Inflammatory macrophage (primary cell): ENCODE measurements around the gene TMED5.

Experiments used
- DNase-seq, 2 donors: peaks; one replicate each; pipeline ENCODE4 v3.0.0-alpha.2; 2020 to 2022

TMED5 gene

GRCh38 chr1:93120614-93121013, 59.6 kb downstream of the TMED5 start:
- DNase-seq, result no peak

DNA sequence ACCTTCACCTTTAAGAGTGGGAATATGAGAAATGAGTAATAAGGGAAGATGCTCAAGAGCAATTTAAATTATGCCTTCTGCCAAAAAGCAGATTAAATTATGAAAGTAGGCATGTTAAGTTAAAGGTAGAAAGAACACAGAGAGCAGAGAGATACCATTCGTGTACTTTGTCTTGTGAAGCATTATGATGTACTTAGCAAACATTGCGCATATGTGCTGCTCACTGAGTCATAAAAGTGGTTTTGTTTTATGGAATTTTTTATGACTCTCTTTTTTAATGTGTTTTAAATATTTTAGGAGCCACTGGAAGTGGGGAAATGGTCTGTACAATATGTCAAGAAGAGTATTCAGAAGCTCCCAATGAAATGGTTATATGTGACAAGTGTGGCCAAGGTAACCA, 65.8 kb downstream of the TMED5 start:
- DNase-seq, result no peak

GRCh38 chr1:93113127-93113526, 67.1 kb downstream of the TMED5 start:
- DNase-seq, result no peak

- DNase-seq, result no peak
These were observed 68.7 kb downstream of the TMED5 start for GRCh38 chr1:93111561-93111960.

- no peak for DNase-seq
These were observed 69.1 kb downstream of the TMED5 start for GRCh38 chr1:93111065-93111464.

DNA sequence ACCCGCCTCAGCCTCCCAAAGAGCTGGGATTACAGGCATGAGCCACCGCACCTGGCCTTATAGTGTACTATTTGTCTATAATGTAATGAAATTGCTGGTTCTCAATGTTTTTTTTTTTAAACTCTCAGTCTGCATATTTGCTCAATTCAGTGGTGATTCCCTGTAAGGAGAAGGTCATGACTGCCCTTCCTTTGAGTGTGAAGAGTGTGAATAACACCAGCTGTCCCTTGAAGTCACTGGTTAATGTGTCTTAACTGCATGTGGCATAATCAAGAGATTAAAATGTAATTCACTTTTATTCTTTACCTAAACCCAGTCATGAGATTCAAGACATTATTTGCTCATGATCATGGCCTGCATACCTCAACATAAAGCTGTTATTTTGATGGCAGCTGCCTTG, 70.6 kb downstream of the TMED5 start:
- DNase-seq, result no peak

- DNase-seq, result no peak
These were observed 71.9 kb downstream of the TMED5 start for GRCh38 chr1:93108335-93108734.

DNA sequence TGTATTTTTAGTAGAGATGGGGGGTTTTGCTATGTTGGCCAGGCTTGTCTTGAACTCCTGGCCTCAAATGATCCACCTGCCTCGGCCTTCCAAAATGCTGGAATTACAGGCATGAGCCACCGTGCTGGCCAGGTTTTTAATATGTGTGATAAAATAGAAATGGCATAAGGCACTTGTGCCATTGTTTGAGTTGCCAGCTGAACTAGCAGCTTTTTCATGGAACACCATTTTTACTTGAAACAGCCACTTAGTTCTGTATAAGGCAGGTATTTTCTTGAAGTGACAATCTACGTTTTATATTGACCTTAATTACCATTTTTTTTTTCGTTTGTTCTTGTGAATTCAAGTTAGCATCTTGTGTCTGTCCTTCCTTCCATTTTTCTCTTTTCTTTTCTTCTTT, 72.8 kb downstream of the TMED5 start:
- DNase-seq, result no peak

DNA sequence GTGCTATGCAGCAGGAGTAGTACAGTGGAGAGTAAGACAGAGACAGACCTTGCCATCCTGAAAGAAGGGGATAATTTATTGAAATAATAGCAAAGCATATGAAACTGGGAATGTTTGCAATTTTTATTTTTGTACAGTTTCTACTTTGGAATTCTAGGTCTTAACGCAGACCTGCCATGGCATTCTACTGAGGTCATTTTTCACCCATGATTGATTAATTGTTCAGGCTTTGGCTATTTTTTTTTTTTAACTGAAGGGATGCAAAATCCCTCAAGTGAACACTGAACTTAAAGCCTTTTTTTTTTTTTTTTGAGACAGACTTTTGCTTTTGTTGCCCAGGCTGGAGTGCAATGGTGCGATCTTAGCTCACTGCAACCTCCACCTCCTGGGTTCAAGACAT, 74.0 kb downstream of the TMED5 start:
- DNase-seq, result no peak

DNA sequence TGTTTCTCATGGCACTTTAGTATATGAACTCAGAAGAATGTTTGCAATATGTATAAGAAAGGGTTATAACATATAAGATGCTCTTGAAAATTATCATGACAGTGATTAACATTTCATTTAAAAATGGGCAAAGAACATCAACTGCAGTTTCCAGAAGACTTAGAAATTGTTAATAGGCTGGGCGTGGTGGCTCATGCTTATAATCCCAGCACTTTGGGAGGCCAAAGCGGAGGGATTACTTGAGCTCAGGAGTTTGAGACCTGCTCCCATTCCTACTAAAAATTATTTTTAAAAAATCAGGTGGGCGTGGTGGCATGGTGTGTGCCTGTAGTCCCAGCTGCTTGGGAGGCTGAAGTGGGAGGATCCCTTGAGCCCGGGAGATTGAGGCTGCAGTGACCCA, 78.1 kb downstream of the TMED5 start:
- DNase-seq, result no peak
